HEK293 (cell line): ENCODE measurements around the gene CASS4.

ENCODE experiments used
- CTCF ChIP-seq: fragments of 450-650 bp; formaldehyde crosslinking; IDR thresholded peaks from 2 replicates; pipeline ENCODE4 v1.5.1; 2016; ENCODE audit warnings: missing biosample characterization, missing genetic modification characterization
- ELK4 ChIP-seq: IDR thresholded peaks from 2 replicates; pipeline ENCODE4 v1.6.1; 2011; ENCODE audit warnings: mild to moderate bottlenecking, low read depth, low read length, borderline replicate concordance
- REST ChIP-seq: fragments of 450-650 bp; formaldehyde crosslinking; IDR thresholded peaks from 2 replicates; pipeline ENCODE4 v1.5.1; 2016; ENCODE audit warnings: missing biosample characterization, missing genetic modification characterization
- TRIM28 ChIP-seq: IDR thresholded peaks from 2 replicates; pipeline ENCODE4 v1.6.1; 2011; ENCODE audit warnings: low read length, control low read depth, borderline replicate concordance
- YY1 ChIP-seq: fragments of 450-650 bp; formaldehyde crosslinking; IDR thresholded peaks from 2 replicates; pipeline ENCODE4 v1.5.1; 2018; ENCODE audit warnings: missing biosample characterization, missing genetic modification characterization
- ZNF121 ChIP-seq: fragments of 450-650 bp; formaldehyde crosslinking; IDR thresholded peaks from 2 replicates; pipeline ENCODE4 v1.5.1; 2016; ENCODE audit warnings: missing biosample characterization, missing genetic modification characterization
- ZNF140 ChIP-seq: fragments of 450-650 bp; formaldehyde crosslinking; IDR thresholded peaks from 2 replicates; pipeline ENCODE4 v1.5.1; 2016; ENCODE audit warnings: missing biosample characterization, missing genetic modification characterization
- ZNF311 ChIP-seq: fragments of 450-650 bp; formaldehyde crosslinking; IDR thresholded peaks from 2 replicates; pipeline ENCODE4 v1.5.1; 2017; ENCODE audit warnings: missing biosample characterization, missing genetic modification characterization, borderline replicate concordance
- ZNF501 ChIP-seq: fragments of 450-650 bp; formaldehyde crosslinking; IDR thresholded peaks from 2 replicates; pipeline ENCODE4 v1.5.1; 2016; ENCODE audit warnings: missing biosample characterization, missing genetic modification characterization
- ZNF785 ChIP-seq: fragments of 450-650 bp; formaldehyde crosslinking; IDR thresholded peaks from 2 replicates; pipeline ENCODE4 v1.5.1; 2016; ENCODE audit warnings: missing biosample characterization, missing genetic modification characterization
- ZSCAN18 ChIP-seq: fragments of 450-650 bp; formaldehyde crosslinking; IDR thresholded peaks from 2 replicates; pipeline ENCODE4 v1.5.1; 2016; ENCODE audit warnings: missing biosample characterization, missing genetic modification characterization

- TF ChIP-seq ZNF121 (tag by site-specific recombination) (no peak), YY1 (tag by site-specific recombination) (no peak), ZNF785 (tag by site-specific recombination) (peak; percentile 53; the same call in 1 of the 2 replicates), ZNF140 (tag by site-specific recombination) (no peak), REST (tag by site-specific recombination) (no peak), CTCF (tag by site-specific recombination) (no peak), ZNF501 (no peak), TRIM28 (no peak), ELK4 (peak; percentile 43; the same call in 1 of the 2 replicates), ZNF311 (tag by site-specific recombination) (no peak), ZSCAN18 (tag by site-specific recombination) (no peak)
These were observed 56.4 kb downstream of the CASS4 start, which contains the start of gene RTF2 for GRCh38 chr20:56468316-56469076.
